GM21381 (cell line): ENCODE measurements around the gene CCDC87.
"Not testable (repeated sequence)": the region's sequence is repeated elsewhere in the genome, so short reads cannot be mapped to it uniquely, and the experiment has no call there.

Experiments used
- ATAC-seq: cut with Tn5 transposase; IDR thresholded peaks from one replicate; pipeline ENCODE4 v1.9.1; 2021; ENCODE audit warnings: mild to moderate bottlenecking, moderate library complexity; ENCODE audit not compliant: unreplicated experiment

CCDC87 gene

GRCh38 chr11:66585447-66585846, 7.4 kb downstream of the CCDC87 start:
- ATAC-seq, result not testable (repeated sequence)

- not testable (repeated sequence) for ATAC-seq
These were observed 10.2 kb downstream of the CCDC87 start for GRCh38 chr11:66582565-66583147.

- ATAC-seq, result no peak
These were observed 11.6 kb downstream of the CCDC87 start for GRCh38 chr11:66581261-66581660.

- ATAC-seq, result no peak
These were observed 12.1 kb downstream of the CCDC87 start for GRCh38 chr11:66580803-66581202.

GRCh38 chr11:66579017-66579606, 13.8 kb downstream of the CCDC87 start:
- ATAC-seq, result no peak

- no peak for ATAC-seq
These were observed 22.0 kb downstream of the CCDC87 start for GRCh38 chr11:66570850-66571180.

- no peak for ATAC-seq
These were observed 22.6 kb downstream of the CCDC87 start for GRCh38 chr11:66570079-66570849.

GRCh38 chr11:66569076-66569475, 23.8 kb downstream of the CCDC87 start:
- no peak for ATAC-seq

- no peak for ATAC-seq
These were observed 24.5 kb downstream of the CCDC87 start, which contains the start of gene CTSF for GRCh38 chr11:66568124-66568916. TSS of gene CTSF (minus strand) at chr11:66568606. CDS start at chr11:66568486, 120 bp downstream.

GRCh38 chr11:66567787-66568123, 25.1 kb downstream of the CCDC87 start:
- no peak for ATAC-seq

GRCh38 chr11:66566221-66566620, 26.6 kb downstream of the CCDC87 start:
- ATAC-seq, result no peak

GRCh38 chr11:66564984-66565383, 27.9 kb downstream of the CCDC87 start:
- ATAC-seq, result no peak

GRCh38 chr11:66564538-66564937, 28.3 kb downstream of the CCDC87 start:
- ATAC-seq, result no peak

- no peak for ATAC-seq
These were observed 29.0 kb downstream of the CCDC87 start for GRCh38 chr11:66563832-66564231.

GRCh38 chr11:66562907-66563583, 29.8 kb downstream of the CCDC87 start:
- ATAC-seq, result no peak

GRCh38 chr11:66562275-66562674, 30.6 kb downstream of the CCDC87 start:
- no peak for ATAC-seq

GRCh38 chr11:66561975-66562248, 31.0 kb downstream of the CCDC87 start:
- no peak for ATAC-seq

GRCh38 chr11:66561178-66561974, 31.5 kb downstream of the CCDC87 start:
- ATAC-seq, result no peak

GRCh38 chr11:66559866-66560676, 32.8 kb downstream of the CCDC87 start:
- no peak for ATAC-seq
